GM13976 (cell line): Measurements from ENCODE around the gene GRID1.

Experiments used
- DNase-seq: peaks from one replicate; pipeline ENCODE4 v3.0.0; 2012; ENCODE audit warnings: low spot score
- CTCF ChIP-seq: IDR thresholded peaks from 2 replicates; pipeline ENCODE4 v1.5.1; 2012; ENCODE audit warnings: borderline replicate concordance, mild to moderate bottlenecking; ENCODE audit not compliant: insufficient read depth; ENCODE audit errors: extremely low read depth, missing control alignments, control extremely low read depth
- in situ Hi-C: fragments of 300-500 bp; cut with MboI; formaldehyde crosslinking; loops from one replicate; pipeline ENCODE4 v1.12.0; 2022; ENCODE audit warnings: low sequenced_read_pairs, mixed read lengths, inconsistent platforms; ENCODE audit not compliant: unreplicated experiment

Gene GRID1

GRCh38 chr10:86018735-86019058 lies 347.9 kb downstream of the GRID1 start:
- no peak for TF ChIP-seq CTCF
- DNase-seq, result no peak
- in situ Hi-C loops, result no loop called here

- in situ Hi-C loops, result no loop called here
- no peak for TF ChIP-seq CTCF
- no peak for DNase-seq
Observed at GRCh38 chr10:86017841-86018734, 348.5 kb downstream of the GRID1 start.

GRCh38 chr10:86013568-86013967 lies 353.0 kb downstream of the GRID1 start:
- in situ Hi-C loops, result no loop called here
- TF ChIP-seq CTCF, result no peak
- no peak for DNase-seq

- DNase-seq, result no peak
- TF ChIP-seq CTCF, result no peak
- in situ Hi-C loops, result no loop called here
Observed at GRCh38 chr10:86007171-86007570, 359.4 kb downstream of the GRID1 start.

- DNase-seq, result no peak
- in situ Hi-C loops, result no loop called here
- TF ChIP-seq CTCF, result no peak
Observed at GRCh38 chr10:86004337-86004736, 362.3 kb downstream of the GRID1 start.

- DNase-seq, result no peak
- no peak for TF ChIP-seq CTCF
- in situ Hi-C loops, result no loop called here
Observed at GRCh38 chr10:86003201-86003621, 363.4 kb downstream of the GRID1 start.

GRCh38 chr10:86001521-86001920 lies 365.1 kb downstream of the GRID1 start:
- no peak for TF ChIP-seq CTCF
- DNase-seq, result no peak
- in situ Hi-C loops, result no loop called here
